ENCODE results near the gene HEXIM2. TPM values are rescaled to one million over a fixed set of nuclear protein-coding genes. Genes with fewer than 3 reads are reported as not detected.

Gene HEXIM2
- total RNA-seq, 1 donor from 2014 or later, result 8.4 TPM

- Mint-ChIP-seq H3K4me3 (ENCODE audit: unreplicated experiment) (no peak overlapping the region), H3K4me1 (ENCODE audit: low read depth, unreplicated experiment) (peaks cover 6% of the 10 kb centered on the region), H3K9me3 (ENCODE audit: unreplicated experiment) (peaks cover 2% of the 10 kb centered on the region), H3K27ac (ENCODE audit: unreplicated experiment) (no peak overlapping the region), H3K36me3 (ENCODE audit: unreplicated experiment) (no peaks in the 10 kb centered on the region), H3K27me3 (ENCODE audit: unreplicated experiment) (peaks cover 2% of the 10 kb centered on the region)
- TF ChIP-seq CTCF (IDR thresholded peaks at IDR 0.05; ENCODE audit: partially characterized antibody, unreplicated experiment), result no peak
- DNase-seq, result no peak
Measured at GRCh38 chr17:45138911-45139532, 22.7 kb upstream of the HEXIM2 start.

- Mint-ChIP-seq H3K4me3 (ENCODE audit: unreplicated experiment) (no peak overlapping the region), H3K27ac (ENCODE audit: unreplicated experiment) (no peak overlapping the region), H3K4me1 (ENCODE audit: low read depth, unreplicated experiment) (peaks cover 6% of the 10 kb centered on the region), H3K27me3 (ENCODE audit: unreplicated experiment) (peaks cover 2% of the 10 kb centered on the region), H3K36me3 (ENCODE audit: unreplicated experiment) (no peaks in the 10 kb centered on the region), H3K9me3 (ENCODE audit: unreplicated experiment) (peaks cover 2% of the 10 kb centered on the region)
- no peak for DNase-seq
- no peak for TF ChIP-seq CTCF (IDR thresholded peaks at IDR 0.05; ENCODE audit: partially characterized antibody, unreplicated experiment)
Measured at GRCh38 chr17:45139533-45139920, 22.1 kb upstream of the HEXIM2 start.

- H3K27me3 Mint-ChIP-seq (ENCODE audit: unreplicated experiment), result peaks cover 3% of the 10 kb centered on the region
- TF ChIP-seq CTCF (IDR thresholded peaks at IDR 0.05; ENCODE audit: partially characterized antibody, unreplicated experiment), result no peak
- peaks cover 10% of the 10 kb centered on the region for H3K9me3 Mint-ChIP-seq (ENCODE audit: unreplicated experiment)
- no peak overlapping the region for H3K27ac Mint-ChIP-seq (ENCODE audit: unreplicated experiment)
- H3K36me3 Mint-ChIP-seq (ENCODE audit: unreplicated experiment), result no peaks in the 10 kb centered on the region
- no peak overlapping the region for H3K4me3 Mint-ChIP-seq (ENCODE audit: unreplicated experiment)
- peaks cover 10% of the 10 kb centered on the region for H3K4me1 Mint-ChIP-seq (ENCODE audit: low read depth, unreplicated experiment)
- no peak for DNase-seq
Measured at GRCh38 chr17:45143094-45143670, 18.5 kb upstream of the HEXIM2 start.

GRCh38 chr17:45143767-45144198, 17.9 kb upstream of the HEXIM2 start:
- peaks cover 6% of the 10 kb centered on the region for H3K27me3 Mint-ChIP-seq (ENCODE audit: unreplicated experiment)
- H3K9me3 Mint-ChIP-seq (ENCODE audit: unreplicated experiment), result peaks cover 14% of the 10 kb centered on the region
- no peak for TF ChIP-seq CTCF (IDR thresholded peaks at IDR 0.05; ENCODE audit: partially characterized antibody, unreplicated experiment)
- H3K4me3 Mint-ChIP-seq (ENCODE audit: unreplicated experiment), result no peak overlapping the region
- no peaks in the 10 kb centered on the region for H3K36me3 Mint-ChIP-seq (ENCODE audit: unreplicated experiment)
- H3K4me1 Mint-ChIP-seq (ENCODE audit: low read depth, unreplicated experiment), result peaks cover 10% of the 10 kb centered on the region
- no peak overlapping the region for H3K27ac Mint-ChIP-seq (ENCODE audit: unreplicated experiment)
- peak; percentile 56 for DNase-seq

Measured in glutamatergic neuron (in vitro differentiated cells).